Caco-2 (cell line): ENCODE measurements around the gene AKAP6. TPM values are rescaled to one million over a fixed set of nuclear protein-coding genes. Genes with fewer than 3 reads are reported as not detected.

Experiments
- BruUV-seq: library from RNA; stranded (reverse); fragments of 400-500 nt; replicated peaks from 2 replicates; lab custom pipeline; 2021; lab: Mats Ljungman, UMichigan
- CTCF ChIA-PET: fragments of 300-600 bp; sonication (Branson Sonifier 250); formaldehyde crosslinking; loops from one replicate; lab custom pipeline; 2022; ENCODE audit warnings: antibody characterized with exemption; lab: Charles Lee
- POLR2A ChIA-PET: fragments of 300-600 bp; sonication (Branson Sonifier 250); formaldehyde crosslinking; loops from one replicate; lab custom pipeline; 2022; ENCODE audit warnings: antibody characterized with exemption; lab: Charles Lee
- DNase-seq, 2 experiments: peaks; one replicate each; pipeline versions ENCODE4 v3.0.0 to v3.0.0-alpha.2; 2020 to 2022
- H3K27me3 ChIP-seq: replicated peaks from 2 replicates; pipeline ENCODE4 v1.6.0; 2011; ENCODE audit warnings: low read length; ENCODE audit not compliant: control insufficient read depth, insufficient read depth
- H3K36me3 ChIP-seq: 2 replicates; pipeline ENCODE4 v1.5.1; 2011; ENCODE audit warnings: low read length; ENCODE audit not compliant: control insufficient read depth, insufficient read depth
- H3K4me1 ChIP-seq: fragments of 250-450 bp; sonication (Bioruptor Pico); 2 replicates; pipeline ENCODE4 v1.5.1; 2020; ENCODE audit warnings: mild to moderate bottlenecking
- H3K4me3 ChIP-seq: 2 replicates; pipeline ENCODE4 v1.5.1; 2011; ENCODE audit warnings: low read depth, mild to moderate bottlenecking, control low read depth, low read length
- H3K9me3 ChIP-seq: fragments of 250-450 bp; sonication (Bioruptor Pico); 2 replicates; pipeline ENCODE4 v1.5.1; 2020; ENCODE audit warnings: mild to moderate bottlenecking, moderate library complexity
- H3K27ac Mint-ChIP-seq: one replicate; pipeline ENCODE4 v1.8.0; 2022; ENCODE audit warnings: mixed read lengths; ENCODE audit not compliant: unreplicated experiment
- H3K27me3 Mint-ChIP-seq: one replicate; pipeline ENCODE4 v1.8.0; 2022; ENCODE audit warnings: mixed read lengths; ENCODE audit not compliant: insufficient read depth, unreplicated experiment
- H3K36me3 Mint-ChIP-seq: one replicate; pipeline ENCODE4 v1.8.0; 2022; ENCODE audit warnings: mild to moderate bottlenecking, mixed read lengths; ENCODE audit not compliant: insufficient read depth, unreplicated experiment
- H3K4me1 Mint-ChIP-seq: one replicate; pipeline ENCODE4 v1.8.0; 2022; ENCODE audit warnings: low read depth, mixed read lengths; ENCODE audit not compliant: unreplicated experiment
- H3K4me3 Mint-ChIP-seq: one replicate; pipeline ENCODE4 v1.8.0; 2022; ENCODE audit warnings: mild to moderate bottlenecking, moderate library complexity, mixed read lengths; ENCODE audit not compliant: unreplicated experiment
- H3K9me3 Mint-ChIP-seq: one replicate; pipeline ENCODE4 v1.8.0; 2022; ENCODE audit warnings: mixed read lengths; ENCODE audit not compliant: unreplicated experiment
- intact Hi-C: fragments of 100-400 bp; cut with micrococcal nuclease; formaldehyde crosslinking; loops from one replicate; pipeline ENCODE4 v1.10.0; 2022; ENCODE audit not compliant: unreplicated experiment
- total RNA-seq: library from RNA; stranded (reverse); gene quantifications from 2 replicates; pipeline ENCODE4 v1.2.3, GENCODE V29; 2022
- TF ChIP-seq, protein P1 (sequence below), 2 experiments: fragments of 200-600 bp in 1 of 2; IDR thresholded peaks; 1 replicate in 1 of 2; 2 replicates in 1 of 2; pipeline versions ENCODE4 v1.5.1 to v1.8.0; 2011 to 2022; ENCODE audit warnings: antibody characterized with exemption in 1 of 2, control low read depth in 1 of 2, inconsistent platforms in 1 of 2, low read depth in 1 of 2, low read length in 1 of 2, mild to moderate bottlenecking in 1 of 2, moderate library complexity in 1 of 2; ENCODE audit not compliant: insufficient read depth in 1 of 2, severe bottlenecking in 1 of 2, unreplicated experiment in 1 of 2

AKAP6 gene
- total RNA-seq, 1 experiment from 2014 or later = 3.0 TPM

DNA sequence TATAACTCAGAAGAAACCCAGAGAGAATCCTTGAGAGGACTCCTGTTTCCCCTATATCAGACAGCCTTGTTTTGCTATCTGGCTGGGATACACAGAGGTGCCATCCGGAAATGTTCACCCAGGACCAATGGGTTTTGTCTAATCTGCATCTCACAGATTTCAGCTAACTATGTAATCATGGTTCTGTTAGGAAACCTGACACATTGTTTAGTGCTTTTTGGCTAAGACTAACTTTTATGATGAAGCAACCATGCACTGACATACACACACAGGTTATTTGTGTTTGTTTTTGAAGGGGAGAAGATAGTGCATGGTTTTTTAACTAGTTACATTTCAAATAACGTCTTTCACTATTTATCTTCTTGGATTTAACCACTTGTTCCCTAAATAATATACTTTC, 245.2 kb downstream of the AKAP6 start:
- Histone ChIP-seq H3K36me3 (no peaks in the 10 kb centered on the region), H3K9me3 (no peaks in the 10 kb centered on the region), H3K4me3 (no peak overlapping the region), H3K27me3 (no peaks in the 10 kb centered on the region), H3K4me1 (peaks cover 12% of the 10 kb centered on the region; the same call in 1 of the 2 replicates)
- TF ChIP-seq, protein P1, sequence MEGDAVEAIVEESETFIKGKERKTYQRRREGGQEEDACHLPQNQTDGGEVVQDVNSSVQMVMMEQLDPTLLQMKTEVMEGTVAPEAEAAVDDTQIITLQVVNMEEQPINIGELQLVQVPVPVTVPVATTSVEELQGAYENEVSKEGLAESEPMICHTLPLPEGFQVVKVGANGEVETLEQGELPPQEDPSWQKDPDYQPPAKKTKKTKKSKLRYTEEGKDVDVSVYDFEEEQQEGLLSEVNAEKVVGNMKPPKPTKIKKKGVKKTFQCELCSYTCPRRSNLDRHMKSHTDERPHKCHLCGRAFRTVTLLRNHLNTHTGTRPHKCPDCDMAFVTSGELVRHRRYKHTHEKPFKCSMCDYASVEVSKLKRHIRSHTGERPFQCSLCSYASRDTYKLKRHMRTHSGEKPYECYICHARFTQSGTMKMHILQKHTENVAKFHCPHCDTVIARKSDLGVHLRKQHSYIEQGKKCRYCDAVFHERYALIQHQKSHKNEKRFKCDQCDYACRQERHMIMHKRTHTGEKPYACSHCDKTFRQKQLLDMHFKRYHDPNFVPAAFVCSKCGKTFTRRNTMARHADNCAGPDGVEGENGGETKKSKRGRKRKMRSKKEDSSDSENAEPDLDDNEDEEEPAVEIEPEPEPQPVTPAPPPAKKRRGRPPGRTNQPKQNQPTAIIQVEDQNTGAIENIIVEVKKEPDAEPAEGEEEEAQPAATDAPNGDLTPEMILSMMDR (IDR thresholded peaks at IDR 0.05; ENCODE audit: insufficient read depth in 1 of 2, low read depth in 1 of 2, low read length in 1 of 2, severe bottlenecking in 1 of 2, unreplicated experiment in 1 of 2) = no peak
- intact Hi-C loops = loop anchor here (10.0 kb wide), 1 partner anchor 1751 kb away; no protein-coding TSS in a partner anchor
- H3K4me3 Mint-ChIP-seq = no peak overlapping the region
- no peaks in the 10 kb centered on the region for H3K36me3 Mint-ChIP-seq
- CTCF ChIA-PET = no interaction called here
- no peak overlapping the region for H3K27ac Mint-ChIP-seq
- no peaks in the 10 kb centered on the region for H3K9me3 Mint-ChIP-seq
- H3K4me1 Mint-ChIP-seq = no peaks in the 10 kb centered on the region
- peaks cover 11% of the 10 kb centered on the region for H3K27me3 Mint-ChIP-seq
- no TSS peak for BruUV-seq
- no peak for DNase-seq
- POLR2A ChIA-PET = no interaction called here

DNA sequence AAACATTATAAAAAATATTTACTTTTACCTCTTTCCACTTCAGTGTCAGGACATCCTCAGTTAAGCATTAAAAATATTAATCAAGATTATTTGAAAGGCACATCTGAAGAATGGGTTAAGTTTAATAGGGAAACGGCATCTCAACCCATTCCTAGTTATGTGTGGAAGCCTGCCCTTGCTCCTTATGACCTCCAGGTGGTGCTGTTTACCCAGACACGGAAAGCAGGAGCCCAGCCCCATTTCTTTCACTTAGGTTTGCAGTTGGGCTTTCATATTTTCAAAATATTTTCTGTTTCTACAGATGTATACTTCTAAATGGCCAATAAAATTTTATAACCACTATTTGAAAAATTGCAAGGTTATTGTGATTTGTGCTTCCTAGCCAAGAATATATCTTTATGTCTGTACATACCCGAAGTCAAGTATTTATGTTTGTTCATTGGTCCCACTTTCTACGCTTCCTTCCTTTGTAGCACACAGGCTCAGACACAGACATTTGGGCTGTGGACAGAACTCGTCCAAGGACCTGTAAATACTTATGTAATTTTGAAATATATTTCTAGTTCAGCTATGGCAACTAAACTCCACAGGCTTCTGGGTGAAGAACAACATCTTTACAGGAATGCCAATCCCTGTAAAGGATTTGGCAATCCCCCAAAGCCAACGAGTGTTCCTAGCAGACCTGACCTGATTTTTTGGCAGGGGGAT, 247.1 kb downstream of the AKAP6 start:
- H3K4me3 ChIP-seq = no peak overlapping the region
- Mint-ChIP-seq H3K9me3 (no peaks in the 10 kb centered on the region), H3K27ac (no peak overlapping the region), H3K4me1 (no peaks in the 10 kb centered on the region), H3K4me3 (no peak overlapping the region), H3K36me3 (no peaks in the 10 kb centered on the region), H3K27me3 (peaks cover 11% of the 10 kb centered on the region)
- H3K4me1 ChIP-seq = peaks cover 12% of the 10 kb centered on the region; the same call in 1 of the 2 replicates
- ChIA-PET CTCF (no interaction called here), POLR2A (no interaction called here)
- TF ChIP-seq, protein P1 (IDR thresholded peaks at IDR 0.05; ENCODE audit: insufficient read depth in 1 of 2, low read depth in 1 of 2, low read length in 1 of 2, severe bottlenecking in 1 of 2, unreplicated experiment in 1 of 2) = peak; percentile 91 to 94
- H3K27me3 ChIP-seq = no peaks in the 10 kb centered on the region
- no peaks in the 10 kb centered on the region for H3K36me3 ChIP-seq
- intact Hi-C loops = loop anchor here (1.0 to 10.0 kb wide), 6 partner anchors 134 to 1749 kb away; no protein-coding TSS in a partner anchor
- DNase-seq = peak in 1 of 2 experiments; percentile 53
- no TSS peak for BruUV-seq
- no peaks in the 10 kb centered on the region for H3K9me3 ChIP-seq

DNA sequence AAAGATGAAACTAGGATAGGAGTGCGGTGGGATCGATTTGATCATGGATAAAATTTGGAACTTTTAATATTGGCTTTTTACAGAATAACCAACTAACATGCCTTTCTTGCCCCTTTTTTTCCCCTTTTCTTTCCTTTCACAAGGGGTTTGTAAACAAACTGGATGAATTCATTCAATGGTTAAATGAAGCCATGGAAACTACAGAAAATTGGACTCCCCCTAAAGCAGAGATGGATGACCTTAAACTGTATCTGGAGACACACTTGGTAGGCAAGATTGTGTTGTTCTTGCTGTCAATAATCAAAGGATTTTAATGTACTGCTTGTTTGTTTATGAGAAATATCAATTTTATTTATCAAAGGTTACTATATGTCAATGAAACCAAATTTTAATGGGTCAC, 247.9 kb downstream of the AKAP6 start:
- no peak overlapping the region for H3K27ac Mint-ChIP-seq
- POLR2A ChIA-PET = no interaction called here
- no peaks in the 10 kb centered on the region for H3K9me3 ChIP-seq
- H3K27me3 ChIP-seq = no peaks in the 10 kb centered on the region
- no peak overlapping the region for H3K4me3 Mint-ChIP-seq
- no peaks in the 10 kb centered on the region for H3K9me3 Mint-ChIP-seq
- no peak for DNase-seq
- peaks cover 11% of the 10 kb centered on the region for H3K27me3 Mint-ChIP-seq
- H3K4me1 ChIP-seq = 0 out of 2 replicates have a peak, but pooled peaks cover 8% of the 10 kb centered on the region
- BruUV-seq = no TSS peak
- H3K4me1 Mint-ChIP-seq = no peaks in the 10 kb centered on the region
- H3K36me3 Mint-ChIP-seq = no peaks in the 10 kb centered on the region
- H3K36me3 ChIP-seq = no peaks in the 10 kb centered on the region
- CTCF ChIA-PET = no interaction called here
- intact Hi-C loops = loop anchor here (1.0 to 10.0 kb wide), 6 partner anchors 133 to 1748 kb away; no protein-coding TSS in a partner anchor
- H3K4me3 ChIP-seq = no peak overlapping the region
- TF ChIP-seq, protein P1 (IDR thresholded peaks at IDR 0.05; ENCODE audit: insufficient read depth in 1 of 2, low read depth in 1 of 2, low read length in 1 of 2, severe bottlenecking in 1 of 2, unreplicated experiment in 1 of 2) = no peak
